Left forelimb (tissue), 1 donor: ENCODE measurements around the gene SLC15A1.

Source experiments
- DNase-seq: peaks from one replicate; pipeline ENCODE4 v3.0.0-alpha.2; 2018; ENCODE audit warnings: low spot score

The SLC15A1 gene

GRCh38 chr13:98706446-98707110, 45.9 kb downstream of the SLC15A1 start:
- DNase-seq = no peak

GRCh38 chr13:98697791-98698190, 54.7 kb downstream of the SLC15A1 start:
- DNase-seq = no peak

GRCh38 chr13:98693756-98694155, 58.7 kb downstream of the SLC15A1 start:
- no peak for DNase-seq

- DNase-seq = no peak
Observed at GRCh38 chr13:98691360-98691759, 61.1 kb downstream of the SLC15A1 start.

- DNase-seq = no peak
Observed at GRCh38 chr13:98690348-98691022, 62.0 kb downstream of the SLC15A1 start.

GRCh38 chr13:98689347-98689968, 63.0 kb downstream of the SLC15A1 start:
- DNase-seq = no peak

- no peak for DNase-seq
Observed at GRCh38 chr13:98688373-98688772, 64.1 kb downstream of the SLC15A1 start.

- DNase-seq = no peak
Observed at GRCh38 chr13:98687319-98687718, 65.2 kb downstream of the SLC15A1 start.

GRCh38 chr13:98686270-98686669, 66.2 kb downstream of the SLC15A1 start:
- DNase-seq = no peak

- no peak for DNase-seq
Observed at GRCh38 chr13:98685146-98685545, 67.3 kb downstream of the SLC15A1 start.

- DNase-seq = no peak
Observed at GRCh38 chr13:98681049-98681448, 71.4 kb downstream of the SLC15A1 start.

- DNase-seq = no peak
Observed at GRCh38 chr13:98678741-98679140, 73.7 kb downstream of the SLC15A1 start.

GRCh38 chr13:98677398-98677797, 75.1 kb downstream of the SLC15A1 start:
- no peak for DNase-seq

GRCh38 chr13:98676239-98676638, 76.2 kb downstream of the SLC15A1 start:
- DNase-seq = no peak

- no peak for DNase-seq
Observed at GRCh38 chr13:98675837-98676236, 76.6 kb downstream of the SLC15A1 start.

- no peak for DNase-seq
Observed at GRCh38 chr13:98675066-98675465, 77.4 kb downstream of the SLC15A1 start.

GRCh38 chr13:98672947-98673613, 79.4 kb downstream of the SLC15A1 start:
- peak; percentile 72 for DNase-seq

- no peak for DNase-seq
Observed at GRCh38 chr13:98668155-98668554, 84.3 kb downstream of the SLC15A1 start.

GRCh38 chr13:98665638-98665995, 86.9 kb downstream of the SLC15A1 start:
- no peak for DNase-seq

- no peak for DNase-seq
Observed at GRCh38 chr13:98664924-98665637, 87.4 kb downstream of the SLC15A1 start.

- no peak for DNase-seq
Observed at GRCh38 chr13:98664510-98664909, 88.0 kb downstream of the SLC15A1 start.

- no peak for DNase-seq
Observed at GRCh38 chr13:98664047-98664446, 88.4 kb downstream of the SLC15A1 start.
